ENCODE data around the gene ZNF426.

The ZNF426 gene

GRCh38 chr19:9494096-9494495 is 44.3 kb downstream of the ZNF426 start:
- no peak for DNase-seq

- DNase-seq: no peak
These were observed 51.4 kb downstream of the ZNF426 start for GRCh38 chr19:9487016-9487415.

DNA sequence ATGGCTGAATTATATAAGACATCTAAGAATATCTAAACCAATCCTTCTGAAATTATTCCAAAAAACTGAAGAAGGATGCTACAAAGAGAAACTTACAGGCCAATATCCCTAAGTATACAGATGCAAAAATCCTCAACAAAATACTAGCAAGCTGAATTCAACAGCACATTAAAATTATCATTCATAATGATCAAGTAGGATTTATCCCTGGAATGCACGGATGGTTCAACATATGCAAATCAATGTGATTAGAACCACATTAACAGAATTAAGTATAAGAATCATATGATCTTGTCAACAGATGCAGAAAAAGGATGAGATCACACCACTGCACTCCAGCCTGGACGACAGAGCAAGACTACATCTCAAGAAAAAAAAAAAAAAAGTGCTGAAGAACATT is 53.3 kb downstream of the ZNF426 start:
- no peak for DNase-seq

DNA sequence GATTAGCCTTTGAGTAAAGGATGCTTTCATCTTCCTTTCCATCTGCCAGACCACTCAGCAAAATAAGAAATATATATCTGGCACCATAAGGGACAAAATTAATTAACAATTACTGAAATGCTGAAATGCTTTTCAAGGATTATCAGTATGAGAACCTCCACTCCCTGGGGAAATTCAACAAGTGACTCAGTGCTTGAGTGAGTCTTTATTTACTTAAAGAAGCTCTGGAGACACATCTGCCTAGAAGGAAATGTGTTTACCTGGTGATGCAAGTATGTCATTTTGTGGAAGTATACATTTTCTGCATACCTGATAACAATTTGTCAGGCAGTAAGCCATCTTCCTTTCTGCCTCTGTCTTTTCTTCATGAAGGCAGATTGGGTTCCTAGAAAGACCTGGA is 63.5 kb downstream of the ZNF426 start:
- no peak for DNase-seq
